OCI-LY7 (cell line): ENCODE data around the gene TLE4. TPM values are rescaled to one million over a fixed set of nuclear protein-coding genes. Genes with fewer than 3 reads are reported as not detected.

Experiments used
- BruUV-seq: library from RNA; stranded (reverse); fragments of 400-500 nt; replicated peaks from 2 replicates; lab custom pipeline; 2021; lab: Mats Ljungman, UMichigan
- CTCF ChIA-PET: fragments of 300-600 bp; sonication (Branson Sonifier 250); formaldehyde crosslinking; loops from one replicate; lab custom pipeline; 2022; ENCODE audit warnings: antibody characterized with exemption; ENCODE audit not compliant: unreplicated experiment; lab: Charles Lee
- POLR2A ChIA-PET: fragments of 300-600 bp; sonication (Branson Sonifier 250); formaldehyde crosslinking; loops from one replicate; lab custom pipeline; 2022; ENCODE audit warnings: antibody characterized with exemption; lab: Charles Lee
- DNase-seq: peaks from one replicate; pipeline ENCODE4 v3.0.0-alpha.2; 2015; ENCODE audit warnings: low spot score
- H2AFZ ChIP-seq: fragments of 200-600 bp; sonication (generic), shearing (Covaris generic); 2 replicates; pipeline ENCODE4 v1.6.1; 2014; ENCODE audit warnings: mild to moderate bottlenecking, antibody characterized with exemption, low read length, moderate library complexity
- H3K27ac ChIP-seq: fragments of 200-600 bp; sonication (generic); 2 replicates; pipeline ENCODE4 v1.5.1; 2014; ENCODE audit warnings: mixed run types, low read depth, mild to moderate bottlenecking, moderate library complexity, low read length, inconsistent platforms; ENCODE audit not compliant: poor library complexity, severe bottlenecking
- H3K36me3 ChIP-seq: fragments of 200-600 bp; sonication (generic); 2 replicates; pipeline ENCODE4 v1.6.1; 2014; ENCODE audit warnings: mild to moderate bottlenecking, antibody characterized with exemption, low read length, moderate library complexity, mixed read lengths; ENCODE audit not compliant: insufficient read depth
- H3K4me1 ChIP-seq: fragments of 200-600 bp; sonication (generic); 2 replicates; pipeline ENCODE4 v1.5.1; 2014; ENCODE audit warnings: mild to moderate bottlenecking, low read length; ENCODE audit not compliant: insufficient read depth, poor library complexity, severe bottlenecking
- H3K4me2 ChIP-seq: fragments of 200-600 bp; sonication (generic); 2 replicates; pipeline ENCODE4 v1.6.1; 2014; ENCODE audit warnings: mild to moderate bottlenecking, low read length
- H3K4me3 ChIP-seq: fragments of 200-600 bp; sonication (generic); 2 replicates; pipeline ENCODE4 v1.5.1; 2014; ENCODE audit warnings: mild to moderate bottlenecking, low read depth, low read length; ENCODE audit not compliant: poor library complexity, severe bottlenecking
- H3K79me2 ChIP-seq: fragments of 200-600 bp; sonication (generic); 2 replicates; pipeline ENCODE4 v1.6.1; 2016; ENCODE audit warnings: low read depth, mild to moderate bottlenecking, low read length, moderate library complexity, mixed read lengths; ENCODE audit not compliant: insufficient read depth
- H3K9me2 ChIP-seq: fragments of 200-600 bp; sonication (generic); 2 replicates; pipeline ENCODE4 v1.6.1; 2016; ENCODE audit warnings: mild to moderate bottlenecking, low read length, mixed read lengths; ENCODE audit not compliant: insufficient read depth
- H3K9me3 ChIP-seq: fragments of 200-600 bp; sonication (generic); 2 replicates; pipeline ENCODE4 v1.6.1; 2014; ENCODE audit warnings: mild to moderate bottlenecking, mixed run types, low read length, mixed read lengths
- H4K20me1 ChIP-seq: fragments of 200-600 bp; sonication (generic); 2 replicates; pipeline ENCODE4 v1.6.1; 2014; ENCODE audit warnings: mild to moderate bottlenecking, antibody characterized with exemption, low read length, moderate library complexity, mixed read lengths; ENCODE audit not compliant: insufficient read depth
- EZH2phosphoT487 ChIP-seq: fragments of 200-600 bp; sonication (generic); IDR thresholded peaks from 2 replicates; pipeline ENCODE4 v1.6.1; 2018; ENCODE audit warnings: low read depth, borderline replicate concordance, mild to moderate bottlenecking, mixed run types, antibody characterized with exemption, low read length, moderate library complexity, mixed read lengths
- intact Hi-C: fragments of 100-400 bp; cut with micrococcal nuclease; formaldehyde crosslinking; loops from one replicate; pipeline ENCODE4 v1.10.0; 2022; ENCODE audit not compliant: unreplicated experiment
- total RNA-seq, 2 experiments: library from RNA; depleted of rRNA in 1 of 2; stranded (reverse); fragments of >200 nt in 1 of 2; shearing (Covaris generic) in 1 of 2; gene quantifications; 2 replicates each; pipeline ENCODE4 v1.2.3, GENCODE V29; 2014 to 2022
- TF ChIP-seq, protein P1 (sequence below): fragments of 200-600 bp; sonication (generic); conservative IDR thresholded peaks from 2 replicates; pipeline ENCODE4 v1.5.1; 2014; ENCODE audit warnings: mild to moderate bottlenecking, antibody characterized with exemption, low read length, moderate library complexity, mixed read lengths

The TLE4 gene
- total RNA-seq, 2 experiments from 2014 or later: 36.7 to 41.7 TPM

DNA sequence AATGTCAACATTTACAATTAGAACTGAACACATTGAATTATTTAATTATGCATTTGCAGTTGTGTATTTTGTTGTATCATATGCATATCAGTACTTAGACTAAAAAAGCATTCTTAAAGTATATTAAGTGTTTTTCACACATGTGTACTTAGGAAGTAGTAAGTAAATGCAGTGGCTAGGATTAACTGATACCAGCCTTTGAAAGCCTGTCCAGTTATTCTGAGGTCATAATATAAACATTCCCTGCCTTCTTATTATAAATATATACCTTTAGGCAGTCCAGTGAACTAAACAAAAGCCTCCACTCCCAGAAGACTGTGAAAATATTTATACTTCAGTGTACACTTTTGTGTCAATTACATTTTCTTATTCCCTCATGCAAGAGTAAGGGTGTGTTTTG is 83.8 kb downstream of the TLE4 start:
- no peak overlapping the region for H2AFZ ChIP-seq
- intact Hi-C loops: no loop called here
- POLR2A ChIA-PET: no interaction called here
- no peak overlapping the region for H3K4me2 ChIP-seq
- no peaks in the 10 kb centered on the region for H3K4me1 ChIP-seq
- DNase-seq: no peak
- H3K4me3 ChIP-seq: no peak overlapping the region
- no peaks in the 10 kb centered on the region for H3K9me3 ChIP-seq
- H3K27ac ChIP-seq: no peak overlapping the region
- no TSS peak for BruUV-seq
- CTCF ChIA-PET: no interaction called here
- no peaks in the 10 kb centered on the region for H3K9me2 ChIP-seq
- no peaks in the 10 kb centered on the region for H4K20me1 ChIP-seq
- no peaks in the 10 kb centered on the region for H3K79me2 ChIP-seq
- peaks cover 17% of the 10 kb centered on the region; the same call in 1 of the 2 replicates for H3K36me3 ChIP-seq
- TF ChIP-seq, protein P1, sequence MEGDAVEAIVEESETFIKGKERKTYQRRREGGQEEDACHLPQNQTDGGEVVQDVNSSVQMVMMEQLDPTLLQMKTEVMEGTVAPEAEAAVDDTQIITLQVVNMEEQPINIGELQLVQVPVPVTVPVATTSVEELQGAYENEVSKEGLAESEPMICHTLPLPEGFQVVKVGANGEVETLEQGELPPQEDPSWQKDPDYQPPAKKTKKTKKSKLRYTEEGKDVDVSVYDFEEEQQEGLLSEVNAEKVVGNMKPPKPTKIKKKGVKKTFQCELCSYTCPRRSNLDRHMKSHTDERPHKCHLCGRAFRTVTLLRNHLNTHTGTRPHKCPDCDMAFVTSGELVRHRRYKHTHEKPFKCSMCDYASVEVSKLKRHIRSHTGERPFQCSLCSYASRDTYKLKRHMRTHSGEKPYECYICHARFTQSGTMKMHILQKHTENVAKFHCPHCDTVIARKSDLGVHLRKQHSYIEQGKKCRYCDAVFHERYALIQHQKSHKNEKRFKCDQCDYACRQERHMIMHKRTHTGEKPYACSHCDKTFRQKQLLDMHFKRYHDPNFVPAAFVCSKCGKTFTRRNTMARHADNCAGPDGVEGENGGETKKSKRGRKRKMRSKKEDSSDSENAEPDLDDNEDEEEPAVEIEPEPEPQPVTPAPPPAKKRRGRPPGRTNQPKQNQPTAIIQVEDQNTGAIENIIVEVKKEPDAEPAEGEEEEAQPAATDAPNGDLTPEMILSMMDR: no peak
- no peak for TF ChIP-seq EZH2phosphoT487

DNA sequence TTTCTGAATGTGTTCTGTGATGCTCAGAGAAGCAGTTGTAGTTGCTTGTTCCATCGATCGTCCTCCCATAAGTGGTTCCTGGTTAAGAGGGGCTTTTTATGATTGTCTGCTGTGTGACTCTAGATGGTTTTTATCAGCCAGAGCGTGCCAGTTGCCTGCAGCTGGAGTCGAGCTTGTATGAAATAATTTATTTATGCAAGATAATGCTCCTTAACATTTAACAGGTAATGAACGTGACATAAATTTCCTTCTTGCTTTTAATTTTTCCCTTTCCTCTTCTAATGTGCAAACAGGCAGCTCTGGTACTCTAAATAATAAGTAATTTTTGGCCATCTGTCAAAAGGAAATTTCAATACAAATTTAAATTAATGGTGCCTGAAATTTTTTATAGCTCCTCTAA is 84.4 kb downstream of the TLE4 start:
- no peak overlapping the region for H3K27ac ChIP-seq
- POLR2A ChIA-PET: interaction anchor here (0.8 kb wide), 1 partner anchor 30 kb away, joined by 3 read pairs; no protein-coding TSS in a partner anchor

DNA sequence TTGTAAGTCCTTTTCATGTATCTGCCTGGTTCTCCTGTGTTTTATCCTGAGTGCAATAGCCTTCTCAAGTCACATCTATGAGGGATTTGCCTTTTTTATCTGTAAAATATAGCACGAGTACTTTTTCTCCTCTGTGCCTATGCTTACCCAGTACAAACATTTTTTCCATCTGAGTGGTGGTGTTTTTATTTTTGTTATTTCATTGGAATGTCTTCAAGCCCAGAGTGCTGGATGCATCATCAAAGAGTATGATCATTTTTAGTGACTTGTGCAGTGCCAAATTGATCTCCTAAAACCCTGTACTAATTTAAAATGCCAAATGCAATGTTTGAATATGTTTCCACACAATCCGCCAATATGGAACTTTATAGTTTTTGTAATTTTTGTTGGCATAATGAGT is 86.1 kb downstream of the TLE4 start:
- no peak overlapping the region for H3K4me3 ChIP-seq
- ChIA-PET POLR2A (interaction anchor here (0.6 to 1.4 kb wide), 2 partner anchors 17 to 42 kb away, joined by 3 to 4 read pairs; no protein-coding TSS in a partner anchor), CTCF (no interaction called here)
- no peaks in the 10 kb centered on the region for H3K9me2 ChIP-seq
- no peak overlapping the region for H3K27ac ChIP-seq
- TF ChIP-seq, protein P1: no peak
- no peak for TF ChIP-seq EZH2phosphoT487
- peaks cover 12% of the 10 kb centered on the region; the same call in 1 of the 2 replicates for H3K36me3 ChIP-seq
- BruUV-seq: no TSS peak
- H3K9me3 ChIP-seq: no peaks in the 10 kb centered on the region
- DNase-seq: no peak
- no peak overlapping the region for H2AFZ ChIP-seq
- intact Hi-C loops: no loop called here
- H3K79me2 ChIP-seq: no peaks in the 10 kb centered on the region
- no peak overlapping the region for H3K4me2 ChIP-seq
- H4K20me1 ChIP-seq: no peaks in the 10 kb centered on the region
- no peaks in the 10 kb centered on the region for H3K4me1 ChIP-seq

More for the DNA sequence above, 84.4 kb downstream of the TLE4 start:
- intact Hi-C loops: no loop called here
- Histone ChIP-seq H3K79me2 (no peaks in the 10 kb centered on the region), H3K4me3 (no peak overlapping the region), H3K4me1 (no peaks in the 10 kb centered on the region), H3K9me2 (no peaks in the 10 kb centered on the region), H2AFZ (no peak overlapping the region), H3K4me2 (no peak overlapping the region), H3K9me3 (no peaks in the 10 kb centered on the region), H3K36me3 (peaks cover 17% of the 10 kb centered on the region; the same call in 1 of the 2 replicates), H4K20me1 (no peaks in the 10 kb centered on the region)
- CTCF ChIA-PET: no interaction called here
- no peak for DNase-seq
- no TSS peak for BruUV-seq
- TF ChIP-seq, protein P1: no peak
- TF ChIP-seq EZH2phosphoT487: no peak
